OCI-LY7 (cell line): ENCODE data around the gene AEBP2.
"Not testable (repeated sequence)": the region's sequence is repeated elsewhere in the genome, so short reads cannot be mapped to it uniquely, and the experiment has no call there.

ENCODE experiments used
- CTCF ChIP-seq: fragments of 200-600 bp; sonication (generic); conservative IDR thresholded peaks from 2 replicates; pipeline ENCODE4 v1.5.1; 2014; ENCODE audit warnings: mild to moderate bottlenecking, antibody characterized with exemption, low read length, moderate library complexity, mixed read lengths
- EZH2phosphoT487 ChIP-seq: fragments of 200-600 bp; sonication (generic); IDR thresholded peaks from 2 replicates; pipeline ENCODE4 v1.6.1; 2018; ENCODE audit warnings: low read depth, borderline replicate concordance, mild to moderate bottlenecking, mixed run types, antibody characterized with exemption, low read length, moderate library complexity, mixed read lengths

GRCh38 chr12:19429491-19429890 lies 9.8 kb upstream of the AEBP2 start:
- TF ChIP-seq CTCF, EZH2phosphoT487: not testable (repeated sequence)
